B cell (primary cell): ENCODE measurements around the gene ALKBH7. TPM values are rescaled to one million over a fixed set of nuclear protein-coding genes. Genes with fewer than 3 reads are reported as not detected.

Source experiments
- ATAC-seq: fragments of 200-7000 bp; cut with Tn5 transposase; one replicate; pipeline ENCODE4 v1.10.0; 2021; ENCODE audit warnings: low read depth, mild to moderate bottlenecking, moderate number of reproducible peaks, moderate library complexity
- CTCF ChIA-PET: fragments of 350-600 bp; sonication (Branson Sonifier 250); formaldehyde crosslinking; loops from one replicate; lab custom pipeline; 2021; ENCODE audit warnings: antibody characterized with exemption, inconsistent platforms; lab: Charles Lee
- POLR2A ChIA-PET: fragments of 350-600 bp; sonication (Branson Sonifier 250); formaldehyde crosslinking; loops from one replicate; lab custom pipeline; 2021; ENCODE audit warnings: antibody characterized with exemption; lab: Charles Lee
- DNase-seq: peaks from one replicate; pipeline ENCODE4 v3.0.0; 2013
- H2AFZ ChIP-seq: 2 replicates; pipeline ENCODE4 v1.6.1; 2012; ENCODE audit warnings: mild to moderate bottlenecking, low read depth, low read length; ENCODE audit not compliant: insufficient read depth, poor library complexity, severe bottlenecking
- H3K27ac ChIP-seq, 2 donors: 1 replicate in 1 of 2; 2 replicates in 1 of 2; pipeline ENCODE4 v1.5.1; 2012 to 2013; ENCODE audit warnings: low read length in 2 of 2, mild to moderate bottlenecking in 2 of 2, moderate library complexity in 1 of 2
- H3K27me3 ChIP-seq, 4 experiments: fragments of 200-600 bp in 1 of 4; sonication (generic) in 1 of 4; replicated peaks in 1 of 4; 1 replicate in 2 of 4; 2 replicates in 2 of 4; pipeline versions ENCODE4 v1.6.1 to v1.7.0; 2013 to 2016; ENCODE audit warnings: low read length in 3 of 4, mild to moderate bottlenecking in 2 of 4, mixed read lengths in 1 of 4, moderate library complexity in 1 of 4; ENCODE audit not compliant: insufficient read depth in 4 of 4, control insufficient read depth in 3 of 4; ENCODE audit errors: control extremely low read depth in 1 of 4
- H3K36me3 ChIP-seq, 2 experiments: replicated peaks in 1 of 2; 1 replicate in 1 of 2; 2 replicates in 1 of 2; pipeline versions ENCODE4 v1.6.1 to v1.7.1; 2013; ENCODE audit warnings: low read length in 1 of 2; ENCODE audit not compliant: insufficient read depth in 2 of 2, control insufficient read depth in 1 of 2; ENCODE audit errors: control extremely low read depth in 1 of 2, extremely low read depth in 1 of 2
- H3K4me1 ChIP-seq, 2 donors: fragments of 200-600 bp in 1 of 2; sonication (generic) in 1 of 2; 1 replicate in 1 of 2; 2 replicates in 1 of 2; pipeline versions ENCODE4 v1.5.1 to v1.6.1; 2013 to 2017; ENCODE audit warnings: low read length in 2 of 2; ENCODE audit not compliant: control insufficient read depth in 2 of 2, insufficient read depth in 2 of 2
- H3K4me2 ChIP-seq: replicated peaks from 2 replicates; pipeline ENCODE3; 2012; ENCODE audit warnings: mild to moderate bottlenecking, low read depth, low read length; ENCODE audit not compliant: poor library complexity, severe bottlenecking
- H3K4me3 ChIP-seq, 5 experiments: fragments of 200-600 bp in 1 of 5; sonication (generic) in 1 of 5; 1 replicate in 3 of 5; 2 replicates in 2 of 5; pipeline versions ENCODE4 v1.5.1 to v1.7.0; 2011 to 2016; ENCODE audit warnings: low read length in 4 of 5, mild to moderate bottlenecking in 4 of 5, low read depth in 2 of 5, control low read depth in 1 of 5, moderate library complexity in 1 of 5; ENCODE audit not compliant: insufficient read depth in 1 of 5; ENCODE audit errors: control extremely low read depth in 1 of 5, extremely low read depth in 1 of 5
- H3K79me2 ChIP-seq: fragments of 200-600 bp; sonication (generic); one replicate; pipeline ENCODE4 v1.6.0; 2016; ENCODE audit warnings: low read length; ENCODE audit not compliant: control insufficient read depth, insufficient read depth
- H3K9ac ChIP-seq: fragments of 200-600 bp; sonication (generic); 2 replicates; pipeline ENCODE4 v1.6.1; 2017; ENCODE audit warnings: mild to moderate bottlenecking, low read length, moderate library complexity
- H3K9me3 ChIP-seq, 3 donors: one replicate each; pipeline versions ENCODE4 v1.6.1 to v1.7.1; 2013; ENCODE audit warnings: low read length in 2 of 3; ENCODE audit not compliant: control insufficient read depth in 2 of 3, insufficient read depth in 1 of 3; ENCODE audit errors: control extremely low read depth in 1 of 3
- H4K20me1 ChIP-seq: 2 replicates; pipeline ENCODE4 v1.6.0; 2012; ENCODE audit warnings: mild to moderate bottlenecking, low read length; ENCODE audit not compliant: insufficient read depth, control insufficient read depth, poor library complexity, severe bottlenecking
- H3K27ac Mint-ChIP-seq: one replicate; pipeline ENCODE4 v1.8.0; 2021; ENCODE audit warnings: mixed read lengths
- H3K27me3 Mint-ChIP-seq: one replicate; pipeline ENCODE4 v1.8.0; 2021; ENCODE audit warnings: mixed read lengths
- H3K4me1 Mint-ChIP-seq: one replicate; pipeline ENCODE4 v1.8.0; 2021; ENCODE audit warnings: mixed read lengths
- H3K4me3 Mint-ChIP-seq: one replicate; pipeline ENCODE4 v1.8.0; 2021; ENCODE audit warnings: mixed read lengths
- H3K9me3 Mint-ChIP-seq: one replicate; pipeline ENCODE4 v1.8.0; 2022; ENCODE audit warnings: mixed read lengths; ENCODE audit not compliant: insufficient read depth
- CTCF ChIP-seq: fragments of 200-600 bp; IDR thresholded peaks from one replicate; pipeline ENCODE4 v1.8.0; 2022; ENCODE audit warnings: antibody characterized with exemption, mild to moderate bottlenecking
- EZH2 ChIP-seq: IDR thresholded peaks from 2 replicates; pipeline ENCODE4 v1.6.1; 2012; ENCODE audit warnings: borderline replicate concordance, low read depth, mild to moderate bottlenecking, moderate library complexity, low read length; ENCODE audit not compliant: insufficient read depth, poor library complexity, severe bottlenecking
- WGBS: methylation state at CpG from one replicate; pipeline ENCODE4 v1.1.5; 2013; ENCODE audit warnings: missing lambda C conversion rate; ENCODE audit not compliant: insufficient coverage; 5-methylcytosine and 5-hydroxymethylcytosine counted together
- intact Hi-C: fragments of 100-400 bp; cut with micrococcal nuclease; formaldehyde crosslinking; loops from one replicate; pipeline ENCODE4 v1.10.0; 2022
- polyA plus RNA-seq: library from polyadenylated mRNA; depleted of rRNA; stranded (reverse); fragments of >200 nt; gene quantifications from 2 replicates; pipeline ENCODE4 v1.2.3, GENCODE V29; 2012
- total RNA-seq, 2 donors: library from RNA; stranded (reverse); fragments of 120-200 nt in 1 of 2; gene quantifications; 1 replicate in 1 of 2; 2 replicates in 1 of 2; pipeline versions ENCODE4 v1.2.3 to v1.2.4, GENCODE V29; 2013 to 2022

Gene ALKBH7
- total and polyA plus RNA-seq, 2 donors (not counting 1 experiment from before 2014, with no cell fraction given): 36.4 to 67.0 TPM

- Histone ChIP-seq H3K79me2 (peaks cover 11% of the 10 kb centered on the region), H3K4me2 (no peak overlapping the region), H3K27ac (no peak overlapping the region), H3K27me3 (no peaks in the 10 kb centered on the region), H4K20me1 (no peaks in the 10 kb centered on the region), H3K9ac (no peak overlapping the region), H3K4me3 (no peak overlapping the region), H3K9me3 (peaks cover 0 to 5% (median 0%) of the 10 kb centered on the region in 3 donors), H2AFZ (no peak overlapping the region), H3K4me1 (peaks cover 6 to 12% of the 10 kb centered on the region in 2 donors), H3K36me3 (peaks cover 0 to 34% of the 10 kb centered on the region in 2 experiments)
- Mint-ChIP-seq H3K27ac (no peak overlapping the region), H3K27me3 (no peaks in the 10 kb centered on the region), H3K9me3 (no peaks in the 10 kb centered on the region), H3K4me3 (no peak overlapping the region), H3K4me1 (peaks cover 14% of the 10 kb centered on the region)
- POLR2A ChIA-PET: no interaction called here
- no peak for ATAC-seq
- CTCF ChIA-PET: no interaction called here
- no peak for DNase-seq
- intact Hi-C loops: no loop called here
- 100% methylated on average over 9 of the region's 21 CpGs for WGBS
- TF ChIP-seq CTCF (no peak), EZH2 (no peak)
These were observed 8.2 kb upstream of the ALKBH7 start for GRCh38 chr19:6364353-6364752.

- no peak for TF ChIP-seq CTCF
- TF ChIP-seq EZH2: no peak
- H3K4me1 ChIP-seq: peaks cover 9 to 12% of the 10 kb centered on the region in 2 donors
- peak overlapping the region; percentile 99 for H3K9ac ChIP-seq
- no peaks in the 10 kb centered on the region for H3K27me3 Mint-ChIP-seq
- peak overlapping the region; percentile 91 for H2AFZ ChIP-seq
- WGBS: under 1% methylated on average over 46 of the region's 53 CpGs
- CTCF ChIA-PET: interaction anchor here (0.6 to 1.6 kb wide), 6 partner anchors 10 to 207 kb away, joined by 3 read pairs; partner anchors contain the start of gene CLPP
- intact Hi-C loops: loop anchor here (1.0 to 5.0 kb wide), 6 partner anchors 20 to 1651 kb away; partner anchors contain the start of genes DENND1C, DPP9, GTF2F1 and TRIP10
- H4K20me1 ChIP-seq: no peaks in the 10 kb centered on the region
- peak overlapping the region; percentile 94 for H3K4me2 ChIP-seq
- peak overlapping the region in 4 of 5 experiments; percentile 79 to 96 (median 94) for H3K4me3 ChIP-seq
- H3K36me3 ChIP-seq: peaks cover 0 to 9% of the 10 kb centered on the region in 2 experiments
- H3K4me3 Mint-ChIP-seq: peak overlapping the region; percentile 91
- POLR2A ChIA-PET: interaction anchor here (0.6 to 3.6 kb wide), 6 partner anchors 12 to 470 kb away, joined by 3 to 25 read pairs (median 8); partner anchors contain the start of genes CLPP, GTF2F1, KHSRP and NDUFA11
- H3K27me3 ChIP-seq: no peaks in the 10 kb centered on the region
- no peaks in the 10 kb centered on the region for H3K9me3 ChIP-seq
- H3K9me3 Mint-ChIP-seq: no peaks in the 10 kb centered on the region
- ATAC-seq (peak; percentile 71), DNase-seq (peak; percentile 97)
- H3K27ac Mint-ChIP-seq: peak overlapping the region; percentile 91
- no peaks in the 10 kb centered on the region for H3K79me2 ChIP-seq
- H3K4me1 Mint-ChIP-seq: peaks cover 11% of the 10 kb centered on the region
- peak overlapping the region; percentile 88 to 98 for H3K27ac ChIP-seq
These were observed 660 bp downstream of the ALKBH7 start for GRCh38 chr19:6373096-6373812.
